SK-N-MC (cell line): ENCODE results near the gene ARID5B.

Experiments
- EZH2 ChIP-seq: fragments of 200-600 bp; sonication (generic); IDR thresholded peaks from one replicate; pipeline ENCODE4 v1.6.1; 2017; ENCODE audit warnings: antibody characterized with exemption
- FOXP2 ChIP-seq: optimal IDR thresholded peaks from 2 replicates; pipeline ENCODE3; 2011; ENCODE audit warnings: mild to moderate bottlenecking, moderate library complexity; ENCODE audit not compliant: insufficient read depth; ENCODE audit errors: extremely low read length, control extremely low read depth
- POLR2AphosphoS5 ChIP-seq: IDR thresholded peaks from 2 replicates; pipeline ENCODE4 v1.6.1; 2012; ENCODE audit warnings: mild to moderate bottlenecking, low read depth, low read length, borderline replicate concordance

DNA sequence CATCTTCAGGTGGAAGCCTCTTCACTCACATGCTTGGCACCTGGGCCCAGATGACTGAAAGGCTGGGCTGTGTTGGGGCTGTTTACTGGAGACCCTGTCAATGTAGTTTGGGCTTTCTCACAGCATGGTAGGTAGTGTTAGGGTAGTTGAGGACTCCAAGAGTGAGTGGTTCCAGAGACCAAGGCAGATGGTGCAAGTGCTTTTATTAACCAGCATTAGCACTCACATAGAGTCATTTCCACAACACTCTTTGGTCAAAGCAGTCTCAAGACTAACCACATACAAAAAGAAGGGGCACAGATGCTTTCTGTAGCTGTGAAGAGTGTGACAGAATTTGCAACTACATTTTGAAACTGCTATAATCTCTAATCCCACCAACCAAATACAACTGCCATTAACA lies 232.1 kb downstream of the ARID5B start:
- TF ChIP-seq EZH2 (no peak), POLR2AphosphoS5 (no peak), FOXP2 (no peak)
